B cell (primary cell): Measurements from ENCODE around the gene CDH12. TPM values are rescaled to one million over a fixed set of nuclear protein-coding genes. Genes with fewer than 3 reads are reported as not detected.

Experiments
- ATAC-seq: fragments of 200-7000 bp; cut with Tn5 transposase; one replicate; pipeline ENCODE4 v1.10.0; 2021; ENCODE audit warnings: low read depth, mild to moderate bottlenecking, moderate number of reproducible peaks, moderate library complexity
- CTCF ChIA-PET: fragments of 350-600 bp; sonication (Branson Sonifier 250); formaldehyde crosslinking; loops from one replicate; lab custom pipeline; 2021; ENCODE audit warnings: antibody characterized with exemption, inconsistent platforms; lab: Charles Lee
- POLR2A ChIA-PET: fragments of 350-600 bp; sonication (Branson Sonifier 250); formaldehyde crosslinking; loops from one replicate; lab custom pipeline; 2021; ENCODE audit warnings: antibody characterized with exemption; lab: Charles Lee
- DNase-seq: peaks from one replicate; pipeline ENCODE4 v3.0.0; 2013
- H2AFZ ChIP-seq: 2 replicates; pipeline ENCODE4 v1.6.1; 2012; ENCODE audit warnings: mild to moderate bottlenecking, low read depth, low read length; ENCODE audit not compliant: insufficient read depth, poor library complexity, severe bottlenecking
- H3K27ac ChIP-seq, 2 donors: 1 replicate in 1 of 2; 2 replicates in 1 of 2; pipeline ENCODE4 v1.5.1; 2012 to 2013; ENCODE audit warnings: low read length in 2 of 2, mild to moderate bottlenecking in 2 of 2, moderate library complexity in 1 of 2
- H3K27me3 ChIP-seq, 4 experiments: fragments of 200-600 bp in 1 of 4; sonication (generic) in 1 of 4; replicated peaks in 1 of 4; 1 replicate in 2 of 4; 2 replicates in 2 of 4; pipeline versions ENCODE4 v1.6.1 to v1.7.0; 2013 to 2016; ENCODE audit warnings: low read length in 3 of 4, mild to moderate bottlenecking in 2 of 4, mixed read lengths in 1 of 4, moderate library complexity in 1 of 4; ENCODE audit not compliant: insufficient read depth in 4 of 4, control insufficient read depth in 3 of 4; ENCODE audit errors: control extremely low read depth in 1 of 4
- H3K36me3 ChIP-seq, 2 experiments: replicated peaks in 1 of 2; 1 replicate in 1 of 2; 2 replicates in 1 of 2; pipeline versions ENCODE4 v1.6.1 to v1.7.1; 2013; ENCODE audit warnings: low read length in 1 of 2; ENCODE audit not compliant: insufficient read depth in 2 of 2, control insufficient read depth in 1 of 2; ENCODE audit errors: control extremely low read depth in 1 of 2, extremely low read depth in 1 of 2
- H3K4me1 ChIP-seq, 2 donors: fragments of 200-600 bp in 1 of 2; sonication (generic) in 1 of 2; 1 replicate in 1 of 2; 2 replicates in 1 of 2; pipeline versions ENCODE4 v1.5.1 to v1.6.1; 2013 to 2017; ENCODE audit warnings: low read length in 2 of 2; ENCODE audit not compliant: control insufficient read depth in 2 of 2, insufficient read depth in 2 of 2
- H3K4me2 ChIP-seq: replicated peaks from 2 replicates; pipeline ENCODE3; 2012; ENCODE audit warnings: mild to moderate bottlenecking, low read depth, low read length; ENCODE audit not compliant: poor library complexity, severe bottlenecking
- H3K4me3 ChIP-seq, 5 experiments: fragments of 200-600 bp in 1 of 5; sonication (generic) in 1 of 5; 1 replicate in 3 of 5; 2 replicates in 2 of 5; pipeline versions ENCODE4 v1.5.1 to v1.7.0; 2011 to 2016; ENCODE audit warnings: low read length in 4 of 5, mild to moderate bottlenecking in 4 of 5, low read depth in 2 of 5, control low read depth in 1 of 5, moderate library complexity in 1 of 5; ENCODE audit not compliant: insufficient read depth in 1 of 5; ENCODE audit errors: control extremely low read depth in 1 of 5, extremely low read depth in 1 of 5
- H3K79me2 ChIP-seq: fragments of 200-600 bp; sonication (generic); one replicate; pipeline ENCODE4 v1.6.0; 2016; ENCODE audit warnings: low read length; ENCODE audit not compliant: control insufficient read depth, insufficient read depth
- H3K9ac ChIP-seq: fragments of 200-600 bp; sonication (generic); 2 replicates; pipeline ENCODE4 v1.6.1; 2017; ENCODE audit warnings: mild to moderate bottlenecking, low read length, moderate library complexity
- H3K9me3 ChIP-seq, 3 donors: one replicate each; pipeline versions ENCODE4 v1.6.1 to v1.7.1; 2013; ENCODE audit warnings: low read length in 2 of 3; ENCODE audit not compliant: control insufficient read depth in 2 of 3, insufficient read depth in 1 of 3; ENCODE audit errors: control extremely low read depth in 1 of 3
- H4K20me1 ChIP-seq: 2 replicates; pipeline ENCODE4 v1.6.0; 2012; ENCODE audit warnings: mild to moderate bottlenecking, low read length; ENCODE audit not compliant: insufficient read depth, control insufficient read depth, poor library complexity, severe bottlenecking
- H3K27ac Mint-ChIP-seq: one replicate; pipeline ENCODE4 v1.8.0; 2021; ENCODE audit warnings: mixed read lengths
- H3K27me3 Mint-ChIP-seq: one replicate; pipeline ENCODE4 v1.8.0; 2021; ENCODE audit warnings: mixed read lengths
- H3K4me1 Mint-ChIP-seq: one replicate; pipeline ENCODE4 v1.8.0; 2021; ENCODE audit warnings: mixed read lengths
- H3K4me3 Mint-ChIP-seq: one replicate; pipeline ENCODE4 v1.8.0; 2021; ENCODE audit warnings: mixed read lengths
- H3K9me3 Mint-ChIP-seq: one replicate; pipeline ENCODE4 v1.8.0; 2022; ENCODE audit warnings: mixed read lengths; ENCODE audit not compliant: insufficient read depth
- EZH2 ChIP-seq: IDR thresholded peaks from 2 replicates; pipeline ENCODE4 v1.6.1; 2012; ENCODE audit warnings: borderline replicate concordance, low read depth, mild to moderate bottlenecking, moderate library complexity, low read length; ENCODE audit not compliant: insufficient read depth, poor library complexity, severe bottlenecking
- WGBS: methylation state at CpG from one replicate; pipeline ENCODE4 v1.1.5; 2013; ENCODE audit warnings: missing lambda C conversion rate; ENCODE audit not compliant: insufficient coverage; 5-methylcytosine and 5-hydroxymethylcytosine counted together
- intact Hi-C: fragments of 100-400 bp; cut with micrococcal nuclease; formaldehyde crosslinking; loops from one replicate; pipeline ENCODE4 v1.10.0; 2022
- polyA plus RNA-seq: library from polyadenylated mRNA; depleted of rRNA; stranded (reverse); fragments of >200 nt; gene quantifications from 2 replicates; pipeline ENCODE4 v1.2.3, GENCODE V29; 2012
- total RNA-seq, 2 donors: library from RNA; stranded (reverse); fragments of 120-200 nt in 1 of 2; gene quantifications; 1 replicate in 1 of 2; 2 replicates in 1 of 2; pipeline versions ENCODE4 v1.2.3 to v1.2.4, GENCODE V29; 2013 to 2022
- TF ChIP-seq, protein P1 (sequence below): fragments of 200-600 bp; IDR thresholded peaks from one replicate; pipeline ENCODE4 v1.8.0; 2022; ENCODE audit warnings: antibody characterized with exemption, mild to moderate bottlenecking

The CDH12 gene
- total and polyA plus RNA-seq, 2 donors (not counting 1 experiment from before 2014, with no cell fraction given), result not detected

DNA sequence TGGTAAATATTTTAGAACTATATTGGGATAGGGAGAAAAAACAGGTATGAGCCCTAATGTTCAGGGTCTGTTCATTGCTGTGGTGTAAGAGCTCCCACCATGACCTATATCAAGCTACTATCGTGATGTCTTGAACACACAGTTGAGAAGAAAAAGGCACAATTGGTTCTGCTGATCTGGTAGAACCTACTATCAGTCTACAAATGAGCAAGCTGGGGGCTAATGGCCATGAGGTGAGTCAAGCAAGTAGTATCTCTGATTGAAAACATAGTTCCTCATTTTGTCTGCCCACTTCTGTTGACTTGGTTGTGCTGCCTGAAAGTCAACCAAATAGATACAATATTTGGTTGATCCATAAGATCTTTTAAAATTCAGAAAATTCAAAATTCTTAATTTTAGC lies 1026.3 kb downstream of the CDH12 start:
- Mint-ChIP-seq H3K9me3 (no peaks in the 10 kb centered on the region), H3K4me1 (peaks cover 12% of the 10 kb centered on the region), H3K27me3 (no peaks in the 10 kb centered on the region), H3K4me3 (no peak overlapping the region), H3K27ac (no peak overlapping the region)
- H3K9ac ChIP-seq, result no peak overlapping the region
- intact Hi-C loops, result no loop called here
- no peak overlapping the region for H3K27ac ChIP-seq
- TF ChIP-seq, protein P1, sequence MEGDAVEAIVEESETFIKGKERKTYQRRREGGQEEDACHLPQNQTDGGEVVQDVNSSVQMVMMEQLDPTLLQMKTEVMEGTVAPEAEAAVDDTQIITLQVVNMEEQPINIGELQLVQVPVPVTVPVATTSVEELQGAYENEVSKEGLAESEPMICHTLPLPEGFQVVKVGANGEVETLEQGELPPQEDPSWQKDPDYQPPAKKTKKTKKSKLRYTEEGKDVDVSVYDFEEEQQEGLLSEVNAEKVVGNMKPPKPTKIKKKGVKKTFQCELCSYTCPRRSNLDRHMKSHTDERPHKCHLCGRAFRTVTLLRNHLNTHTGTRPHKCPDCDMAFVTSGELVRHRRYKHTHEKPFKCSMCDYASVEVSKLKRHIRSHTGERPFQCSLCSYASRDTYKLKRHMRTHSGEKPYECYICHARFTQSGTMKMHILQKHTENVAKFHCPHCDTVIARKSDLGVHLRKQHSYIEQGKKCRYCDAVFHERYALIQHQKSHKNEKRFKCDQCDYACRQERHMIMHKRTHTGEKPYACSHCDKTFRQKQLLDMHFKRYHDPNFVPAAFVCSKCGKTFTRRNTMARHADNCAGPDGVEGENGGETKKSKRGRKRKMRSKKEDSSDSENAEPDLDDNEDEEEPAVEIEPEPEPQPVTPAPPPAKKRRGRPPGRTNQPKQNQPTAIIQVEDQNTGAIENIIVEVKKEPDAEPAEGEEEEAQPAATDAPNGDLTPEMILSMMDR, result no peak
- TF ChIP-seq EZH2, result no peak
- H3K36me3 ChIP-seq, result no peaks in the 10 kb centered on the region
- WGBS, result no CpG with 5 or more reads among the region's 1 CpG
- H2AFZ ChIP-seq, result no peak overlapping the region
- ChIA-PET POLR2A (no interaction called here), CTCF (no interaction called here)
- no peaks in the 10 kb centered on the region for H3K79me2 ChIP-seq
- H4K20me1 ChIP-seq, result no peaks in the 10 kb centered on the region
- H3K27me3 ChIP-seq, result no peaks in the 10 kb centered on the region
- no peak for DNase-seq
- H3K4me3 ChIP-seq, result no peak overlapping the region
- peaks cover 0 to 8% of the 10 kb centered on the region in 2 donors for H3K4me1 ChIP-seq
- no peak overlapping the region for H3K4me2 ChIP-seq
- no peaks in the 10 kb centered on the region for H3K9me3 ChIP-seq
- ATAC-seq, result no peak

DNA sequence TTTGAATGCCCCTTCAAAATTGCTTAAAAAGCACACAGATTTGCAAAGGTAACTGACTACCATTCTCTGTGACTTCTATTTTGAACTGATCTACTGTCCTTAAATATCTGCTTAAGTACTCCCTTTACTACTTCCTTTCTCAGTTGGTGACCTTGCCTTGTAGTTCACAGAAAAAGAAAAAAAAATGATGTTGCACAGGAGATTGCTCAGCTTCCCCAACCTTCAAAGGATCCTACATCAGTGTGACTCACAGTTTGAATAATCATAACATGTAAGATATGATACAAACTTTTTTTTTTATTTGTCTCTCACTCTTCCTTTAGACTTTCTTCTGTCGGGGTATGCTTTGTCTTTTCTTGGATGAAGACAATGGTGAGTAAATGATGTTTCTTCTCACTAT lies 1029.6 kb downstream of the CDH12 start:
- H3K4me2 ChIP-seq, result no peak overlapping the region
- H3K36me3 ChIP-seq, result no peaks in the 10 kb centered on the region
- no peaks in the 10 kb centered on the region for H3K4me1 Mint-ChIP-seq
- no peaks in the 10 kb centered on the region for H3K79me2 ChIP-seq
- DNase-seq (no peak), ATAC-seq (no peak)
- H4K20me1 ChIP-seq, result no peaks in the 10 kb centered on the region
- no peaks in the 10 kb centered on the region for H3K9me3 ChIP-seq
- H3K27ac ChIP-seq, result no peak overlapping the region
- H2AFZ ChIP-seq, result no peak overlapping the region
- H3K27me3 ChIP-seq, result no peaks in the 10 kb centered on the region
- H3K9me3 Mint-ChIP-seq, result no peaks in the 10 kb centered on the region
- H3K9ac ChIP-seq, result no peak overlapping the region
- ChIA-PET POLR2A (no interaction called here), CTCF (no interaction called here)
- intact Hi-C loops, result no loop called here
- H3K4me1 ChIP-seq, result no peaks in the 10 kb centered on the region
- no CpG with 5 or more reads among the region's 1 CpG for WGBS
- H3K4me3 Mint-ChIP-seq, result no peak overlapping the region
- H3K4me3 ChIP-seq, result no peak overlapping the region
- no peaks in the 10 kb centered on the region for H3K27me3 Mint-ChIP-seq
- no peak for TF ChIP-seq EZH2
- TF ChIP-seq, protein P1, result no peak
- no peak overlapping the region for H3K27ac Mint-ChIP-seq
